A673 (cell line): ENCODE results near the gene TNFAIP8L1. TPM values are rescaled to one million over a fixed set of nuclear protein-coding genes. Genes with fewer than 3 reads are reported as not detected.

Experiments used
- BruUV-seq: library from RNA; stranded (reverse); fragments of 400-500 nt; replicated peaks from 2 replicates; lab custom pipeline; 2021; lab: Mats Ljungman, UMichigan
- CTCF ChIA-PET: fragments of 300-600 bp; sonication (Branson Sonifier 250); formaldehyde crosslinking; loops from one replicate; lab custom pipeline; 2022; ENCODE audit warnings: antibody characterized with exemption; lab: Charles Lee
- POLR2A ChIA-PET: fragments of 300-600 bp; sonication (Branson Sonifier 250); formaldehyde crosslinking; loops from one replicate; lab custom pipeline; 2022; ENCODE audit warnings: antibody characterized with exemption; ENCODE audit not compliant: low non-redundant PET; lab: Charles Lee
- DNase-seq: peaks from one replicate; pipeline ENCODE4 v3.0.0-alpha.2; 2015; ENCODE audit warnings: low spot score
- H3K27ac ChIP-seq: fragments of 200-600 bp; sonication (generic); 2 replicates; pipeline ENCODE4 v1.5.1; 2016; ENCODE audit warnings: mixed run types, low read depth, mild to moderate bottlenecking, mixed read lengths, antibody characterized with exemption, low read length; ENCODE audit not compliant: poor library complexity, severe bottlenecking
- H3K27me3 ChIP-seq: fragments of 200-600 bp; sonication (generic); replicated peaks from 2 replicates; pipeline ENCODE4 v1.6.1; 2017; ENCODE audit warnings: mixed run types, low read depth, mild to moderate bottlenecking, mixed read lengths, antibody characterized with exemption, low read length; ENCODE audit not compliant: insufficient read depth, poor library complexity
- H3K36me3 ChIP-seq: fragments of 200-600 bp; sonication (generic); 2 replicates; pipeline ENCODE4 v1.6.1; 2016; ENCODE audit warnings: mixed run types, mild to moderate bottlenecking, mixed read lengths, antibody characterized with exemption, low read length; ENCODE audit not compliant: insufficient read depth, poor library complexity, severe bottlenecking
- H3K4me1 ChIP-seq: fragments of 200-600 bp; sonication (generic); 2 replicates; pipeline ENCODE4 v1.6.1; 2017; ENCODE audit warnings: mixed run types, mild to moderate bottlenecking, mixed read lengths, antibody characterized with exemption, low read length; ENCODE audit not compliant: insufficient read depth, poor library complexity, severe bottlenecking
- H3K4me3 ChIP-seq: fragments of 200-600 bp; sonication (generic); 2 replicates; pipeline ENCODE4 v1.5.1; 2016; ENCODE audit warnings: low read depth, mixed run types, mild to moderate bottlenecking, mixed read lengths, low read length; ENCODE audit not compliant: poor library complexity, severe bottlenecking
- H3K9me3 ChIP-seq: fragments of 200-600 bp; sonication (generic); 2 replicates; pipeline ENCODE4 v1.6.1; 2016; ENCODE audit warnings: mixed run types, low read depth, mild to moderate bottlenecking, mixed read lengths, antibody characterized with exemption, low read length; ENCODE audit not compliant: poor library complexity, severe bottlenecking
- CTCF ChIP-seq: fragments of 300-800, 200-600 bp; sonication (generic); conservative IDR thresholded peaks from 2 replicates; pipeline ENCODE4 v1.5.1; 2017; ENCODE audit warnings: low read depth, mild to moderate bottlenecking, antibody characterized with exemption, low read length, moderate library complexity, mixed read lengths
- EZH2 ChIP-seq: fragments of 200-600 bp; sonication (generic); IDR thresholded peaks from 2 replicates; pipeline ENCODE4 v1.6.1; 2017; ENCODE audit warnings: borderline replicate concordance, low read depth, mild to moderate bottlenecking, mixed read lengths, antibody characterized with exemption, low read length; ENCODE audit not compliant: poor library complexity, severe bottlenecking
- intact Hi-C: fragments of 100-400 bp; cut with micrococcal nuclease; formaldehyde crosslinking; loops from one replicate; pipeline ENCODE4 v1.10.0; 2022; ENCODE audit not compliant: unreplicated experiment
- total RNA-seq: library from RNA; stranded (reverse); gene quantifications from 2 replicates; pipeline ENCODE4 v1.2.3, GENCODE V29; 2021

TNFAIP8L1 gene
- total RNA-seq, 1 experiment from 2014 or later = 24.7 TPM

- intact Hi-C loops = no loop called here
- H3K27ac ChIP-seq = no peak overlapping the region
- TF ChIP-seq CTCF (no peak), EZH2 (no peak)
- peaks cover 11% of the 10 kb centered on the region for H3K4me1 ChIP-seq
- H3K4me3 ChIP-seq = peak overlapping the region; percentile 45
- ChIA-PET CTCF (interaction anchor here (0.5 to 1.0 kb wide), 5 partner anchors 29 to 81 kb away, joined by 3 to 7 read pairs (median 5); no protein-coding TSS in a partner anchor), POLR2A (interaction anchor here (0.6 kb wide), 2 partner anchors 1168 to 1575 kb away, joined by 4 to 9 read pairs; no protein-coding TSS in a partner anchor)
- H3K27me3 ChIP-seq = no peaks in the 10 kb centered on the region
- DNase-seq = no peak
- H3K9me3 ChIP-seq = no peaks in the 10 kb centered on the region
- no peaks in the 10 kb centered on the region for H3K36me3 ChIP-seq
- no TSS peak for BruUV-seq
These were observed 41.9 kb upstream of the TNFAIP8L1 start for GRCh38 chr19:4597278-4597974.

- ChIA-PET POLR2A (interaction anchor here (0.6 kb wide), 1 partner anchor 1168 kb away, joined by 4 read pairs; no protein-coding TSS in a partner anchor), CTCF (interaction anchor here (0.6 to 1.0 kb wide), 2 partner anchors 73 to 81 kb away, joined by 3 to 7 read pairs; no protein-coding TSS in a partner anchor)
- Histone ChIP-seq H3K27me3 (no peaks in the 10 kb centered on the region), H3K4me3 (peak overlapping the region; percentile 45), H3K36me3 (no peaks in the 10 kb centered on the region), H3K9me3 (no peaks in the 10 kb centered on the region), H3K4me1 (peaks cover 11% of the 10 kb centered on the region), H3K27ac (no peak overlapping the region)
- peak; percentile 81 for DNase-seq
- TF ChIP-seq CTCF (no peak), EZH2 (no peak)
- intact Hi-C loops = no loop called here
- no TSS peak for BruUV-seq
These were observed 41.2 kb upstream of the TNFAIP8L1 start for GRCh38 chr19:4597975-4598671.

GRCh38 chr19:4598712-4599111 lies 40.6 kb upstream of the TNFAIP8L1 start:
- intact Hi-C loops = no loop called here
- TF ChIP-seq CTCF = no peak
- no peak for TF ChIP-seq EZH2

More at GRCh38 chr19:4598712-4599111, 40.6 kb upstream of the TNFAIP8L1 start:
- BruUV-seq = no TSS peak
- H3K27ac ChIP-seq = no peak overlapping the region
- H3K4me1 ChIP-seq = peaks cover 11% of the 10 kb centered on the region
- H3K36me3 ChIP-seq = no peaks in the 10 kb centered on the region
- no peaks in the 10 kb centered on the region for H3K27me3 ChIP-seq
- peak overlapping the region; percentile 45 for H3K4me3 ChIP-seq
- ChIA-PET CTCF (no interaction called here), POLR2A (no interaction called here)
- H3K9me3 ChIP-seq = no peaks in the 10 kb centered on the region
- DNase-seq = no peak
